ENCODE data around the gene NFIB. TPM values are rescaled to one million over a fixed set of nuclear protein-coding genes. Genes with fewer than 3 reads are reported as not detected.

NFIB gene
- total RNA-seq, 1 donor from 2014 or later, result not detected

GRCh38 chr9:14192556-14192955, 121.4 kb downstream of the NFIB start:
- intact Hi-C loops (cut with micrococcal nuclease), result no loop called here

GRCh38 chr9:14191512-14191911, 122.4 kb downstream of the NFIB start:
- intact Hi-C loops (cut with micrococcal nuclease), result no loop called here

- intact Hi-C loops (cut with micrococcal nuclease), result no loop called here
Observed at GRCh38 chr9:14190240-14190639, 123.7 kb downstream of the NFIB start.

- intact Hi-C loops (cut with micrococcal nuclease), result no loop called here
Observed at GRCh38 chr9:14189578-14189977, 124.4 kb downstream of the NFIB start.

GRCh38 chr9:14189146-14189545, 124.8 kb downstream of the NFIB start:
- intact Hi-C loops (cut with micrococcal nuclease), result no loop called here

- intact Hi-C loops (cut with micrococcal nuclease), result no loop called here
Observed at GRCh38 chr9:14188538-14188937, 125.4 kb downstream of the NFIB start.

- intact Hi-C loops (cut with micrococcal nuclease), result no loop called here
Observed at GRCh38 chr9:14188011-14188410, 125.9 kb downstream of the NFIB start.

GRCh38 chr9:14186096-14186495, 127.8 kb downstream of the NFIB start:
- intact Hi-C loops (cut with micrococcal nuclease), result no loop called here

- intact Hi-C loops (cut with micrococcal nuclease), result no loop called here
Observed at GRCh38 chr9:14185016-14185415, 128.9 kb downstream of the NFIB start.

- intact Hi-C loops (cut with micrococcal nuclease), result no loop called here
Observed at GRCh38 chr9:14183001-14183400, 130.9 kb downstream of the NFIB start.

GRCh38 chr9:14180960-14181537, 132.9 kb downstream of the NFIB start:
- intact Hi-C loops (cut with micrococcal nuclease), result no loop called here

- intact Hi-C loops (cut with micrococcal nuclease), result no loop called here
Observed at GRCh38 chr9:14180093-14180959, 133.6 kb downstream of the NFIB start.

- intact Hi-C loops (cut with micrococcal nuclease), result loop anchor here (10.0 kb wide), 1 partner anchor 55 kb away; no protein-coding TSS in a partner anchor
Observed at GRCh38 chr9:14179449-14179848, 134.5 kb downstream of the NFIB start.

GRCh38 chr9:14175778-14176177, 138.2 kb downstream of the NFIB start:
- intact Hi-C loops (cut with micrococcal nuclease), result loop anchor here (10.0 kb wide), 1 partner anchor 59 kb away; no protein-coding TSS in a partner anchor

GRCh38 chr9:14173713-14174112, 140.2 kb downstream of the NFIB start:
- intact Hi-C loops (cut with micrococcal nuclease), result loop anchor here (10.0 kb wide), 1 partner anchor 61 kb away; no protein-coding TSS in a partner anchor

- intact Hi-C loops (cut with micrococcal nuclease), result loop anchor here (10.0 kb wide), 1 partner anchor 64 kb away; no protein-coding TSS in a partner anchor
Observed at GRCh38 chr9:14170973-14171596, 142.9 kb downstream of the NFIB start.

GRCh38 chr9:14170392-14170931, 143.5 kb downstream of the NFIB start:
- intact Hi-C loops (cut with micrococcal nuclease), result loop anchor here (10.0 kb wide), 1 partner anchor 64 kb away; no protein-coding TSS in a partner anchor

GRCh38 chr9:14168381-14168780, 145.6 kb downstream of the NFIB start:
- intact Hi-C loops (cut with micrococcal nuclease), result no loop called here

GRCh38 chr9:14165376-14166035, 148.4 kb downstream of the NFIB start:
- intact Hi-C loops (cut with micrococcal nuclease), result no loop called here

GRCh38 chr9:14164908-14165307, 149.0 kb downstream of the NFIB start:
- intact Hi-C loops (cut with micrococcal nuclease), result no loop called here
